ENCODE measurements around the gene PTPRT.

Gene PTPRT

GRCh38 chr20:42161228-42161829, 1028.4 kb downstream of the PTPRT start:
- peak; percentile 39 for DNase-seq

GRCh38 chr20:42159808-42160207, 1029.9 kb downstream of the PTPRT start:
- DNase-seq: no peak

DNA sequence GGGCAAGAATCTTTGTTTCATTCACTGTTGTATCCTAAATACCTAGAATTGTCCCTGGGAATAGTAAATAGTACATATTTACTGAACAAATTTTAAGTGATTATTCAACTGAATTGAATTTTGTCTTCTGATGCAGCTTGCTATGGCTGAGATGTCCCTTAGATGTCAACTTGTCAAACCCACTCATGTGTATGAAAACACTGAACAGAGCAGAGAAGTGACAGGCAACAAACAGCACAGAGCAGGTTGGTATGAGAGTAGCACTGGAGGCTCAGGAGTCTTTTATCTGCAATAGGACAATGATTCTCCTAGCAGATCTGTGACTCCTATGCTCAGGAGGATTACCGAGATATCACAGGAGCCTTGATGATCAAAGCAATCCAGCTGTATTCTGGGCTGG, 1031.4 kb downstream of the PTPRT start:
- DNase-seq: peak; percentile 0

DNA sequence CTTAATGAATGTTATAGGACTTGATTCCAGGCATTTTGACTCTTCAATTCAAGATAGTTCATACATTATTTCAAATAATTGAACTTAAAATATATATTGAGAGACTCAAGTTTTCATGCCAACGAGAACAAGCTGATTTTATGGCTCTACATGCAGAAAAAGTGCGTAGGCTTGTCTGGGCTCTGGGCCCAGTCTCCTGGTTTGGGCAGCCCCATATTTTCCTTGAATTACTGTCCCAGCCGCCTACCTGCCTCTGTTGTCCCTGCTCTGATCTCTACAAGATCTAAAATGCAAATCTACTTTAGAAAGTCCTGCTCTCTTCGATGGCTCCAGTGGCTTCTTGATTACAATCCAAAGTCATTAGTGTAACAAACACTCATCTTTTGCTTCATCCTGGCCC, 1034.1 kb downstream of the PTPRT start:
- DNase-seq: peak; percentile 12

GRCh38 chr20:42152575-42152974, 1037.1 kb downstream of the PTPRT start:
- peak; percentile 13 for DNase-seq

DNA sequence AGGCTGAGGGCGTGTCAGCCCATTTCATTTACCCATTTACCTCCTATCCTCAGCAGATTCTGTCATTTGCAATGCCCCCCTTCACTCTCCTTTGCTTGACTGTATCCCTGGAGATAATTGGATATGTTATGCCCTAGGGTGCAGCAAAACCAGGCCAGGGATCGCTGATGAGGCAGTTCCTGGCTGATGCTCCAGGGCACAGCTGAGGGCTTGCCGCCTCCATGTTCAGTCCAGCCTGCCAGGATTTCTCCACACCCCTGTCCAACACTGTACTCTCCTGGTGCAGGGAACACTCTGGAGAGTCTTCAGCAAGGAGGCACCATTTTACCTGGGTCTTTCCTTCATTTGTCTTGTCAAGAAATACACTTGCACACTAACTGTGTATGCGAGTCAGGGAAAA, 1039.5 kb downstream of the PTPRT start:
- peak; percentile 50 for DNase-seq

DNA sequence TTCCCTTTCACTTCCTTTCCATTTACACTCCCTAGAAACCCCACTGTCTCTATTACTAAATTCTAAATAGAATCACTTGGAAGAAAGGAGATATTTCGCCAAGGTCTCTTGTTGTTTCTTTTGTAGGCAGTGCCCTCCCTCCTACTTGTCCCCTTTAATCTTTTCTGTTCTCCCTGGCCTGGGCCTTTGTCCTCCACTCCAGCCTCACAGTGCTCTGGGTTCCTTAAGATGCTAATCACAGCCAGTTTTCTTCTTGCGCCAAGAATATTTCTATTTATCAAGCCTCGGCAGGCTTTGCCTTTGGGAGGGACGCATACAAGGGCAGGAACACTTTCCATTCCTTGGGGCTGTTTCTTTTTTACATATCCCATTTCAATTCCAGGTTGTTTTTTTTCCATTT, 1051.0 kb downstream of the PTPRT start:
- no peak for DNase-seq

DNA sequence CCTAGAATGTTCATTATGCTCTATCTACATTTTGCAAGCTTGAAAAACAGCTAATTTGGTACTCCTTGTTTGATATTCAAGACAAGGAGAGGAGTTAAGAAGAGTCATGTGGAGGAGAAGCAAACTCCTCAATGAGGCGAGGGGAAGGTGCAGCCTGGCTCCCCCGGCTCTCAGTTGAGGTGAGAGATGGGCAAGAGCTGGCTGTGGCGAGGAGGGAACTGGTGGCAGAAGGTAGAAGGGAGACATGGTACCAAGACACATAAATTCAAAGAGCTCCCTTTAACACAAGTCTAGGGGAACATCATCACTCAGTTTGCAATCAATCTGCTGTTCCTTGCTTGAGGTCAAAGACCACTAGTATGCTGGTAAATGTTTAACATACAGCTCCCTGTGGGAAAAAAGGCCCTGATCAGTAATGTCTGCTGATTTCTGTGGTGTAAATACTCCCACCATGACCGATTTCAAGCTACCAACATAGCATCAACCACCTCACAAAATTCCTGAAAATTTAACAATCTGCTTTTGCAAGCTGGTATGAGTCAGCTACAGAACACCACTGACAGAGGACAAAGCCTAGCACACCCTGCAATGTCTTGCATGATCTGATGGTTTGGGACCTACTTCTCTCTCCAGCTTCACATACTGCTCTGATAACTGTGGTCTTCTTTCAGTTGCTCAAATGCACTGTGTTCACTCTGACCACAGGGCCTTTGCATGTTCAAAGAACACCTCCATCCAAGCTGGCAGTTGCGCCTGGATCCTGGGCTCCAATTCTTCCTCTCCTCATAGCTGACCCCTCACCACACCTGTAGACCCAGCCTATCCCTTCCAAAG, 1055.2 kb downstream of the PTPRT start:
- no peak for DNase-seq

DNA sequence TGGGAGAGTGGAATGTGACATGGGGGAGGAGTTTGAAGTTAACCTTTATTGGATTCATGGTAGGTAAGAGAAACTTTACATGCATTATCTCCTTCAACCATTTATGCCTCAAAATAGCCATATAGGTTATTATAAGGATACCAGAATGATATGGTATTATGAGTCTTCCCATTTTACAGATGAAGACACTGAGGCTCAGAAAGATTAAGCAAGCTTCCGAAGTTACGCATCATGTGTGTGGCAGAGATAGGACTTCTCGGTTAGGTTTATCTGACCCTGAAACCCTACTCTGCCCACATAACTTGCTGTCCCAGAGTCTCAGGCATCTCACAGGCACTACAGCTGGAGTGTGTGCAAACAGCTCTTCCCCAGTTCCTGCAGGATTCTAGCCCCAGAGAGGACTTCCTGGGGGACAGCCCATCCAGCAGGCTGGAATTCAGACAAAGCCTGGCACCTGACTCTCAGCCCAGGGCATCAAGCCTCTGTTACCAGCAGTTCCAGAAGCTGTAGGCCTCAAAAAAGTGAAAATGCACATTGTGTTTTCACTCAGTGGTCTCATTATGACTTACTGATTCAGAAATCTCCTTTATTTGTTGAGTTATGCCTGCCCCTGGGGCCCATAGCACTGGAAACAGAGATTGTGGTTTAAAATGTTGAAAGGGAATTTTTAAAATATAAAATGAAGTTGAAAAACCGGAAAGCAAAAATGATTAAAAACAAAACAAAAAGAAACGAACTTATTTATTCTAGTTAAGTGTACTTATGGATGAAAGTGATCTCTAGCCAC, 1058.7 kb downstream of the PTPRT start:
- DNase-seq: no peak

GRCh38 chr20:42125426-42125825, 1064.3 kb downstream of the PTPRT start:
- DNase-seq: no peak

DNA sequence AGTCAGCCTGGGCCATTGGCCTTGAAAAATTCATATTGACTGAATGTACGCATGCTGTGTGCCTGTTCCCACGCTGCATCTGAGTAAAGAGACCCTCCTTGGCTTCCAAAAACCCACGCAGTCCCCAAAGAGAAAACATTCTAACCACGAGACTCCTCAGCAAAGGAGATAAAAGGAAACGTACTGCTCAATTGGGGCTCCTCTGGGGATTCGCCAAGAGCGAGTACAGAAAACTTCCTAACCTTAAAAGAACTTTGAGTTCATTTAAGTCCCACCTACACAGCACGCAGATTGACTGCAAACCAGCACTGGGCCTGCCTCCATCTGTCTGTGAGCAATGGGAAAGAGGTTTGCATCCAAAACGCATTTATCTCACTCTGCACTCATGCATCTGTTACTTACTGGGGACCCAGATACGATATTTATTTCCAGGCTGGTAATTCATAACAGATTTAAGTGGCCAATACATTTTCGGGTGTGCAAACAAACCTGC, 1065.7 kb downstream of the PTPRT start:
- no peak for DNase-seq

- no peak for DNase-seq
Measured at GRCh38 chr20:42118409-42119125, 1071.1 kb downstream of the PTPRT start.

GRCh38 chr20:42118001-42118400, 1071.7 kb downstream of the PTPRT start:
- no peak for DNase-seq

DNA sequence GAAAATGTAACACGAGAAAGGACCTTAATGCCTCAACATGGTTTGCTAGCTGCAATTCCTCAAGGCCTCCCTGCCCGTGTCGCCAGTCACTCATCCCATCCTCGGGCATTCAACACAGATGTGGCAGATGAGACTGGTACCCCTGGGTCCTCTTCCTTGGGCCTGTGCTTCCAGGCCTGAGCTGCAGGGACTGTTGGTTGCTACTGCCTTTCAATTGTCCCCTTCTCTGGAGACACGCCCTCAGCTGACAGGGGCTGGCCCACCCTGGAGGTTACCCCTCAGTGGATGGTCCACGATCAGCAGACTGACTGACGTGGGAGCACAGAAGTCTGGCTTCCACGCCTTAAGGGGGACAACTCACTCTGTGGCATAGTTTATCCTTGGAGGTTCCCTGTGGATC, 1076.5 kb downstream of the PTPRT start:
- no peak for DNase-seq

DNA sequence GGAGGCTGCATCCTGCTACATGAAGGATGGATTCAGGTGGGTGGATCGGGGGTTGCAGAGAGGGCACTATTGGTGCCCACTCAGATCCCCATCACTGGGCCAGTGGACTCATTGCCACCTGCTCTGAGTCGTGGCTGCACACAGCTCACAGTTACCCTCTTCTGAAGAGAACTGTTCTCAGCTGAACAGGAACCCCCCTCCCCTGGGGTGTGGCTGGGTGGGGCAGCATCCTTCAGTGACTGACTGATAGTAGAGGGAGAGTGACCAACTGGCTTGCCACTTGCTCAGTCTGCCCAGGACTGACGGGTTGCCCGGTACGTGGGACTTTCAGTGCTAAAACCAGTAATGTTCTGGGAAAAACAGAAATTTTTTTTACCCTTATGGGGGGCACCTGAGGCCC, 1077.5 kb downstream of the PTPRT start:
- DNase-seq: no peak

- no peak for DNase-seq
Measured at GRCh38 chr20:42111349-42111748, 1078.4 kb downstream of the PTPRT start.

GRCh38 chr20:42110301-42110700, 1079.4 kb downstream of the PTPRT start:
- DNase-seq: no peak

GRCh38 chr20:42102000-42102399, 1087.7 kb downstream of the PTPRT start:
- no peak for DNase-seq

DNA sequence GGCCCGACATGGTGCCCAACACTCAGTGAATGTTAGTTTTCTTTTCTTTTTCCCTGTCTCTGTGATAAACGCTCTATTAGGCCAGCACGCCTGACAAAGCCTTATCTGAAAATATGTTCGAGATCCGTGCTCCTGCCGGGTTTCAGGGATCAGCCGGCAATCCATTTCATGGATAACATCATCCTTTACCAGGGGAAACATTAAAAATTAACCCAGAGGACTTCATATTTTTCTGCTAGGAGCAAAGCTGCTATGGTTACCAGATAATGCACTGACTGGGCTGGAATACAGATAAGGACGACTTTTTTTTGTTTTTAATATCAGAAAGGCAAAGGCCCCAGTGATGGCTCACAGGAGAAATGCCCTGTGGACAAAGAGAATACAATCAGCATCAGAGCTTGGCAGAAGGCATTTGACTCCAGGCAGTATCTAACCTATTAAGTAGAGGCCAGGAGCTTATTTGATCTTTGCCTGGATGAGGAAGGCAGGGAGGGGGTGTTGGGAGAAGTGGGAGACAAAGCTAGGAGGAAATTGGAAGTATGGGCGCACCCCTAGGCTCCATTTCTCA, 1089.5 kb downstream of the PTPRT start:
- no peak for DNase-seq

GRCh38 chr20:42099101-42099500, 1090.6 kb downstream of the PTPRT start:
- DNase-seq: no peak

DNA sequence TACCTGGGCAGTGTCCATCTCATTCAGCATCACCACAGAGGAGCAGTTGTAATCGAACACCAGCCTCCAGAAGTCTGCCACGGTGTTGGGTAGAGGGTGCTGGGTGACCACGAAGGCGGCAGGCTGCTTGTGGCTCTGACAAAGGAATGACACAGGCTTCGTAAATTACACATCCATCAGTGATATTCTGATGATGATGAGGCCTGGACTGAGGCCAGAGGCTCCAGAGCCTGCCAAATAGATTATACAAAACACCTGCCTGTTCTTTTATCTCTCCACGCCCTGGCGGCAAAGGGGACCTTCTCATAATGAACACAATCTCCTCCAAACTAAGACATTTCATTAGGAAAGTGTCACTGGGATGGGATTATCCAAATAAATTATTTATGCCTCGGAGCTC, 1091.3 kb downstream of the PTPRT start:
- no peak for DNase-seq

DNA sequence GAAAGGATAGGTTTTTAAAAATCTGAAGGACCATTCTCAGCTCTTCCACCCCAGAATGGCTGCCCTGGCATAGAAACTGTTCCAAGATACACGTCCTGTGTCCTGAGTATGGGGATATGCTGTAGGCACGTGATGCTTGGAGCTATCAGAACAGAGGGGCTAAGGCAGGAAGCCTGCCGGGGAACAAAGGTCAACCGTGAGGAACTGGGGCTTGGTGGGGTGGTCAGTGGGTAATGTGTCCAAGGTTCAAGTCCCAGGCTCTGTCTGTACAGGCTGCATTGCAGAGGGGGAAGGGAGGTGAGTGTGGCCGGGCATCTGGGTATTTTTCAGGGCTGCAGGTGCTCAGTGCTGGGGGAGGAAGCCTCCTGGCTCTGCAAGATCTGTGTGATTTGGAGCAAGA, 1092.0 kb downstream of the PTPRT start:
- DNase-seq: no peak

- DNase-seq: no peak
Measured at GRCh38 chr20:42095221-42095620, 1094.5 kb downstream of the PTPRT start.

All from islet precursor cell (in vitro differentiated cells).